Neural progenitor cell (in vitro differentiated cells): ENCODE data around the gene ZNF385C. TPM values are rescaled to one million over a fixed set of nuclear protein-coding genes. Genes with fewer than 3 reads are reported as not detected.

Experiments used
- DNase-seq: peaks from one replicate; pipeline ENCODE4 v3.0.0-alpha.2; 2016; ENCODE audit warnings: low spot score
- H2AFZ ChIP-seq: fragments of 200-600 bp; sonication (generic); replicated peaks from 2 replicates; pipeline ENCODE4 v1.6.1; 2016; ENCODE audit warnings: antibody characterized with exemption
- H3F3A ChIP-seq: fragments of 200-600 bp; sonication (generic); 2 replicates; pipeline ENCODE4 v1.6.1; 2016; ENCODE audit warnings: antibody characterized with exemption, low read depth
- H3K27ac ChIP-seq: fragments of 200-600 bp; sonication (generic); 2 replicates; pipeline ENCODE4 v1.5.1; 2016; ENCODE audit warnings: mild to moderate bottlenecking
- H3K27me3 ChIP-seq: fragments of 200-600 bp; sonication (generic); 2 replicates; pipeline ENCODE4 v1.6.1; 2016; ENCODE audit warnings: mild to moderate bottlenecking, moderate library complexity
- H3K36me3 ChIP-seq: fragments of 200-600 bp; sonication (generic); 2 replicates; pipeline ENCODE4 v1.5.1; 2016
- H3K4me1 ChIP-seq: fragments of 200-600 bp; sonication (generic); 2 replicates; pipeline ENCODE4 v1.6.1; 2016; ENCODE audit warnings: mixed run types
- H3K4me2 ChIP-seq: fragments of 200-600 bp; sonication (generic); 2 replicates; pipeline ENCODE4 v1.6.1; 2016
- H3K4me3 ChIP-seq: fragments of 200-600 bp; sonication (generic); 2 replicates; pipeline ENCODE4 v1.5.1; 2016
- H3K79me2 ChIP-seq: fragments of 200-600 bp; sonication (generic); 2 replicates; pipeline ENCODE4 v1.6.1; 2016; ENCODE audit warnings: low read depth
- H3K9ac ChIP-seq: fragments of 200-600 bp; sonication (generic); 2 replicates; pipeline ENCODE4 v1.6.1; 2016
- H3K9me3 ChIP-seq: fragments of 200-600 bp; sonication (generic); 2 replicates; pipeline ENCODE4 v1.5.1; 2016; ENCODE audit warnings: low read depth
- H4K20me1 ChIP-seq: fragments of 200-600 bp; sonication (generic); 2 replicates; pipeline ENCODE4 v1.6.1; 2016; ENCODE audit warnings: low read depth
- H3K27ac Mint-ChIP-seq: 3 replicates; pipeline ENCODE4 v1.8.0; 2021; ENCODE audit warnings: mixed read lengths
- H3K27me3 Mint-ChIP-seq: 2 replicates; pipeline ENCODE4 v1.8.0; 2022; ENCODE audit warnings: low read depth, mild to moderate bottlenecking, inconsistent platforms, moderate library complexity, mixed read lengths; ENCODE audit not compliant: insufficient read depth
- H3K36me3 Mint-ChIP-seq: 3 replicates; pipeline ENCODE4 v1.8.0; 2021; ENCODE audit warnings: mixed read lengths
- H3K4me1 Mint-ChIP-seq: 3 replicates; pipeline ENCODE4 v1.8.0; 2021; ENCODE audit warnings: mixed read lengths
- H3K4me3 Mint-ChIP-seq: 3 replicates; pipeline ENCODE4 v1.8.0; 2021; ENCODE audit warnings: mild to moderate bottlenecking, moderate library complexity, mixed read lengths
- H3K9me3 Mint-ChIP-seq: 3 replicates; pipeline ENCODE4 v1.8.0; 2020; ENCODE audit warnings: mixed read lengths
- EZH2 ChIP-seq: fragments of 200-600 bp; sonication (generic); IDR thresholded peaks from 2 replicates; pipeline ENCODE4 v1.6.1; 2017; ENCODE audit warnings: antibody characterized with exemption, mild to moderate bottlenecking, moderate library complexity
- EZH2phosphoT487 ChIP-seq: fragments of 200-600 bp; sonication (generic); IDR thresholded peaks from 2 replicates; pipeline ENCODE4 v1.6.1; 2017; ENCODE audit warnings: antibody characterized with exemption
- total RNA-seq: library from RNA; depleted of rRNA; stranded (reverse); fragments of >200 nt; gene quantifications from 2 replicates; pipeline ENCODE4 v1.2.3, GENCODE V29; 2015; ENCODE audit warnings: low replicate concordance
- TF ChIP-seq, protein P1 (sequence below): fragments of 200-600 bp; sonication (generic); IDR thresholded peaks from 2 replicates; pipeline ENCODE4 v1.5.1; 2017; ENCODE audit warnings: antibody characterized with exemption, mild to moderate bottlenecking

ZNF385C gene
- total RNA-seq, 1 donor from 2014 or later, result 5.0 TPM

DNA sequence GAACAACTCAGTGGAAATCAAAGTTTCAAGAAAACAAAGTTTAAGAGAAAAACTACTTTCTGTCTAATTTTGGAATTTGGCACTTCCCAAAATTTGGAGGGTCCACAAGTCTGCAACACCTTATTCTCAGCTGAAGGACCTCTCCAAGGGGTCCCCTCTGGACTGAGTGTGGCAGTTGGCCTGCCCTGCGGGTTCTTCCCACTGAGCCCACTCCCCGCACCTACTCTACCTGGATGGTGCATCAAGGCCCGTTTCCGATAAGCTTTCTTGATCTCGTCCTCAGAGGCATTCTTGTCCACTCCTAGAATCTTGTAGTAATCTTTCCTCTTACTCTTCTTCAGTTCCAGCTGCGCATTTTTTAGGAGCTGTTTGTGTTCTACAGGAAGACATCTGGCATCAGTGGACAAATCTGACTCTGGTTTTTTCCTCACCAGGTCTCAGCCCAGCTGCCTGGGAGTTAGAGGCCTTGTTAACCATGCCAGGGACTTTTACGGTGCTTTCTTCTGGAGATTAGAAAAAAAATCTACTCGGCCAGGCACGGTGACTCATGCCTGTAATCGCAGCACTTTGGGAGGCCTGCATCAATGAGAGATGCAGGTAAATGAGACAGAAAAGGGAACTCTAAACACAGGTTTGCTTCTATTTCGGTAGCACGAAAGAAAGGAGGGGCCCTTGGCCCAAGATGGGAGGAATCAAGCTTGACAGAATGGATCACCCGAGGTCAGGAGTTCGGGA, 116.1 kb downstream of the ZNF385C start:
- peaks cover 5% of the 10 kb centered on the region for H3K27me3 Mint-ChIP-seq
- H3F3A ChIP-seq, result peaks cover 9% of the 10 kb centered on the region
- H3K4me1 ChIP-seq, result no peaks in the 10 kb centered on the region
- TF ChIP-seq, protein P1, sequence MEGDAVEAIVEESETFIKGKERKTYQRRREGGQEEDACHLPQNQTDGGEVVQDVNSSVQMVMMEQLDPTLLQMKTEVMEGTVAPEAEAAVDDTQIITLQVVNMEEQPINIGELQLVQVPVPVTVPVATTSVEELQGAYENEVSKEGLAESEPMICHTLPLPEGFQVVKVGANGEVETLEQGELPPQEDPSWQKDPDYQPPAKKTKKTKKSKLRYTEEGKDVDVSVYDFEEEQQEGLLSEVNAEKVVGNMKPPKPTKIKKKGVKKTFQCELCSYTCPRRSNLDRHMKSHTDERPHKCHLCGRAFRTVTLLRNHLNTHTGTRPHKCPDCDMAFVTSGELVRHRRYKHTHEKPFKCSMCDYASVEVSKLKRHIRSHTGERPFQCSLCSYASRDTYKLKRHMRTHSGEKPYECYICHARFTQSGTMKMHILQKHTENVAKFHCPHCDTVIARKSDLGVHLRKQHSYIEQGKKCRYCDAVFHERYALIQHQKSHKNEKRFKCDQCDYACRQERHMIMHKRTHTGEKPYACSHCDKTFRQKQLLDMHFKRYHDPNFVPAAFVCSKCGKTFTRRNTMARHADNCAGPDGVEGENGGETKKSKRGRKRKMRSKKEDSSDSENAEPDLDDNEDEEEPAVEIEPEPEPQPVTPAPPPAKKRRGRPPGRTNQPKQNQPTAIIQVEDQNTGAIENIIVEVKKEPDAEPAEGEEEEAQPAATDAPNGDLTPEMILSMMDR, result no peak
- TF ChIP-seq EZH2, result no peak
- TF ChIP-seq EZH2phosphoT487, result no peak
- no peaks in the 10 kb centered on the region for H4K20me1 ChIP-seq
- H3K4me1 Mint-ChIP-seq, result peaks cover 3% of the 10 kb centered on the region
- no peaks in the 10 kb centered on the region for H3K9me3 ChIP-seq
- no peaks in the 10 kb centered on the region for H3K9me3 Mint-ChIP-seq
- no peak for DNase-seq
- no peak overlapping the region for H3K27ac ChIP-seq
- H3K4me2 ChIP-seq, result no peak overlapping the region
- no peaks in the 10 kb centered on the region for H3K79me2 ChIP-seq
- H3K4me3 Mint-ChIP-seq, result no peak overlapping the region
- H2AFZ ChIP-seq, result no peak overlapping the region
- peaks cover 37% of the 10 kb centered on the region for H3K36me3 Mint-ChIP-seq
- H3K27me3 ChIP-seq, result no peaks in the 10 kb centered on the region
- H3K27ac Mint-ChIP-seq, result no peak overlapping the region
- no peak overlapping the region for H3K4me3 ChIP-seq
- H3K9ac ChIP-seq, result no peak overlapping the region
- peaks cover 19% of the 10 kb centered on the region for H3K36me3 ChIP-seq

GRCh38 chr17:41977991-41978390, 120.3 kb downstream of the ZNF385C start:
- H3K4me2 ChIP-seq, result no peak overlapping the region
- H2AFZ ChIP-seq, result no peak overlapping the region
- H3K9ac ChIP-seq, result no peak overlapping the region
- Mint-ChIP-seq H3K4me1 (no peaks in the 10 kb centered on the region), H3K27me3 (peaks cover 2% of the 10 kb centered on the region), H3K27ac (no peak overlapping the region), H3K36me3 (peaks cover 34% of the 10 kb centered on the region), H3K4me3 (no peak overlapping the region), H3K9me3 (no peaks in the 10 kb centered on the region)
- H3K27me3 ChIP-seq, result no peaks in the 10 kb centered on the region
- H3K36me3 ChIP-seq, result peaks cover 5% of the 10 kb centered on the region
- H3K4me3 ChIP-seq, result no peak overlapping the region
- peaks cover 8% of the 10 kb centered on the region for H3F3A ChIP-seq
- no peak for DNase-seq
- H4K20me1 ChIP-seq, result peaks cover 11% of the 10 kb centered on the region
- no peaks in the 10 kb centered on the region for H3K79me2 ChIP-seq
- TF ChIP-seq, protein P1, result no peak
- no peak for TF ChIP-seq EZH2
- no peaks in the 10 kb centered on the region for H3K9me3 ChIP-seq
- no peaks in the 10 kb centered on the region for H3K4me1 ChIP-seq
- H3K27ac ChIP-seq, result no peak overlapping the region

DNA sequence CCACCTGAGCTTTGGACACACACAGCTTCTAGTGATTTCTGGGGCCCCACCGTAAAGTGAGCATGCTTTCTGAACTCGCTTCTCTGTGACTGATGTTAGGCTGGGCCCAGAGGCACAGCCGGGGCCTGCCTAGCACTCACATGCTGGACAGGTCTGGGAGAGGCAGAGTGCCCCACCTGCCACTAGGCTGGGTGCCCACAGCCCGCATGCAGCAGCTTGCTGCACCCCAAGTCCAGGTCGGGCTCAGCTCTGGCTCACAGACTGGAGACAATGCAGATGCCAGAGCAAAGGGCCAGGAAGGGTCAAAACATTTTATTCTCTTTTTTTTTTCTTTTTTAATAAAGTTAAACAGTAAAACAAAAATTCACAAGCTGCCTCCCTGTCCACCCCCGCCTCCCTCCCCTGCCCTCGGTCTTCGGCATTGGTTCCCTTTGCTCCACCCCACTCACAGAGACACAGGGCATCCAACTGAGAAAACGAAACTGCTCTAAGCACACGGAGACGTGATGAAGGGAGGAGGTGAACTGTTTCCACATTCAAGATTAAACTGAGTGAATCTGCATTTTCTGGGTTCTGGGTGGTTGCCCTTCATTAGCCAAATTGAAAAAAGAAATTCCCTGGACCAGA, 122.0 kb downstream of the ZNF385C start:
- Histone ChIP-seq H4K20me1 (peaks cover 23% of the 10 kb centered on the region), H3K4me3 (no peak overlapping the region), H3F3A (peaks cover 8% of the 10 kb centered on the region), H3K27ac (no peak overlapping the region), H3K36me3 (no peaks in the 10 kb centered on the region), H3K4me2 (no peak overlapping the region), H3K9me3 (no peaks in the 10 kb centered on the region), H2AFZ (no peak overlapping the region), H3K9ac (no peak overlapping the region), H3K27me3 (no peaks in the 10 kb centered on the region), H3K4me1 (no peaks in the 10 kb centered on the region), H3K79me2 (peaks cover under 1% of the 10 kb centered on the region)
- TF ChIP-seq, protein P1, result no peak
- TF ChIP-seq EZH2, result no peak
- Mint-ChIP-seq H3K36me3 (peaks cover 29% of the 10 kb centered on the region), H3K4me3 (no peak overlapping the region), H3K9me3 (no peaks in the 10 kb centered on the region), H3K27me3 (peaks cover 2% of the 10 kb centered on the region), H3K27ac (no peak overlapping the region), H3K4me1 (no peaks in the 10 kb centered on the region)
- DNase-seq, result no peak

Other genes starting within 250 kb of the ZNF385C start
- 28.5 and 33.3 TPM in 2 replicates for gene KLHL11, start 233.1 kb downstream of the ZNF385C start, total RNA-seq
- gene ACLY, start 179.5 kb downstream of the ZNF385C start, total RNA-seq, result 221 and 273 TPM in 2 replicates
- 4.1 and 4.6 TPM in 2 replicates for gene ODAD4, start 167.9 kb downstream of the ZNF385C start, total RNA-seq
- 38.6 and 70.3 TPM in 2 replicates for gene CNP, start 131.7 kb downstream of the ZNF385C start, total RNA-seq
- 80.7 and 92.5 TPM in 2 replicates for gene DNAJC7, start 81.0 kb downstream of the ZNF385C start, total RNA-seq
- gene NKIRAS2, start 78.4 kb downstream of the ZNF385C start, total RNA-seq, result 23.7 and 50.1 TPM in 2 replicates
- gene C17orf113, start 47.9 kb downstream of the ZNF385C start, total RNA-seq, result 2.2 and 5.5 TPM in 2 replicates
- 0.12 TPM in 1 of 2 replicates, not detected in the other for gene DHX58, start 14.2 kb upstream of the ZNF385C start, total RNA-seq
- 18.4 and 34.2 TPM in 2 replicates for gene KAT2A, start 22.9 kb upstream of the ZNF385C start, total RNA-seq
- gene HSPB9, start 24.3 kb upstream of the ZNF385C start, total RNA-seq, result 0.12 and 0.65 TPM in 2 replicates
- gene RAB5C, start 56.5 kb upstream of the ZNF385C start, total RNA-seq, result 33.5 and 48.9 TPM in 2 replicates
- gene KCNH4, start 82.7 kb upstream of the ZNF385C start, total RNA-seq, result not detected in 2 replicates
- gene HCRT, start 87.0 kb upstream of the ZNF385C start, total RNA-seq, result not detected in 2 replicates
- 6.8 and 7.7 TPM in 2 replicates for gene GHDC, start 96.0 kb upstream of the ZNF385C start, total RNA-seq
- gene STAT5B, start 177.9 kb upstream of the ZNF385C start, total RNA-seq, result 90.7 and 96.4 TPM in 2 replicates
- 6.7 and 10.0 TPM in 2 replicates for gene STAT5A, start 190.0 kb upstream of the ZNF385C start, total RNA-seq